ENCODE data around the gene HS3ST3B1.

DNA sequence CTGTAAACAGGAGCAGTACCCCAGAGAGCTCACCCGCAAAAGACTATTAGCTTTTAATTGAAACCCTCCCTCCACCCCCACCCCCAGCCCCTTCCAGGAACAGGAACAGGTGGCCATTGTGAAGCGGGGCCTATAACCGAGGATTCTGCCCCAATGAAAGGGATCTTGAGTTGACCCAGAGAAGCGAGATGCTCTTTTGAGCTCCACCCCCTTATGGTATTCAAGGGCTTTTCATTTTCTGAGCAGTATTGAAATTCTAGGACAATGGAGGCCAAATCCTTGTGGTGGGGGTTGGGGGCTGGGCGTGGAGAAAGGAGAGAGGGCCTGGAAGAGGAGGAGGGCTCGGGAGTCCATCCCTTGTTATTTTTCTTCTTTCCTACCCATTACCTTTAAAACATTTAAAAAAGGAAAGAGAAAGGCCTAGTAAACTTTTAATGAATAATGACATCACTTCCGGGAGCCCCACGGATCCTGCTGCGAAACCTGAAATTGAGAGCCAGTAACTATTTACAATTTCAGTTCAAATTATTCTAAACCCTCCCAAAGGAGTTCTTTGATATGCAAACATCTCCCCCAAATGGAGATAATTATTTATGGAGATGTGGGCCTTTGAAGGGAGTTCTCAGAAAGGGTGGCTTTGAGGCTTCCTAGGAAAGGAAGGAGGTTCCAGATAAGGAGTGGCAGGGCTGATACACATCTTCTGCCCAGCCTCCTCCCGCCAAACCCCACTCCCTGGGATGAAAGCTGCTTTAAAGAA lies 30.5 kb downstream of the HS3ST3B1 start:
- TF ChIP-seq, protein P1, sequence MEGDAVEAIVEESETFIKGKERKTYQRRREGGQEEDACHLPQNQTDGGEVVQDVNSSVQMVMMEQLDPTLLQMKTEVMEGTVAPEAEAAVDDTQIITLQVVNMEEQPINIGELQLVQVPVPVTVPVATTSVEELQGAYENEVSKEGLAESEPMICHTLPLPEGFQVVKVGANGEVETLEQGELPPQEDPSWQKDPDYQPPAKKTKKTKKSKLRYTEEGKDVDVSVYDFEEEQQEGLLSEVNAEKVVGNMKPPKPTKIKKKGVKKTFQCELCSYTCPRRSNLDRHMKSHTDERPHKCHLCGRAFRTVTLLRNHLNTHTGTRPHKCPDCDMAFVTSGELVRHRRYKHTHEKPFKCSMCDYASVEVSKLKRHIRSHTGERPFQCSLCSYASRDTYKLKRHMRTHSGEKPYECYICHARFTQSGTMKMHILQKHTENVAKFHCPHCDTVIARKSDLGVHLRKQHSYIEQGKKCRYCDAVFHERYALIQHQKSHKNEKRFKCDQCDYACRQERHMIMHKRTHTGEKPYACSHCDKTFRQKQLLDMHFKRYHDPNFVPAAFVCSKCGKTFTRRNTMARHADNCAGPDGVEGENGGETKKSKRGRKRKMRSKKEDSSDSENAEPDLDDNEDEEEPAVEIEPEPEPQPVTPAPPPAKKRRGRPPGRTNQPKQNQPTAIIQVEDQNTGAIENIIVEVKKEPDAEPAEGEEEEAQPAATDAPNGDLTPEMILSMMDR (IDR thresholded peaks at IDR 0.05), result no peak
- TF ChIP-seq POLR2A (IDR thresholded peaks at IDR 0.05), result no peak
